Trophoblast cell (in vitro differentiated cells and primary cell): ENCODE results near the gene MEGF6.

ENCODE experiments used
- DNase-seq, 2 donors: peaks; one replicate each; pipeline ENCODE4 v3.0.0-alpha.2; 2016
- H2AFZ ChIP-seq: 2 replicates; pipeline ENCODE4 v1.6.1; 2013; ENCODE audit warnings: low read length, moderate library complexity, mild to moderate bottlenecking; ENCODE audit not compliant: insufficient read depth, poor library complexity
- H2AK5ac ChIP-seq: 2 replicates; pipeline ENCODE4 v1.6.1; 2013; ENCODE audit warnings: mild to moderate bottlenecking, low read length
- H2BK120ac ChIP-seq: 2 replicates; pipeline ENCODE4 v1.6.1; 2013; ENCODE audit warnings: low read length, mild to moderate bottlenecking, moderate library complexity; ENCODE audit not compliant: insufficient read depth, poor library complexity
- H2BK12ac ChIP-seq: 2 replicates; pipeline ENCODE4 v1.6.1; 2013; ENCODE audit warnings: mild to moderate bottlenecking, low read length, moderate library complexity
- H2BK5ac ChIP-seq: 2 replicates; pipeline ENCODE4 v1.6.1; 2013; ENCODE audit warnings: low read length, low read depth, moderate library complexity, mild to moderate bottlenecking; ENCODE audit not compliant: poor library complexity
- H3K14ac ChIP-seq: 2 replicates; pipeline ENCODE4 v1.6.1; 2013; ENCODE audit warnings: mild to moderate bottlenecking, low read length
- H3K18ac ChIP-seq: 2 replicates; pipeline ENCODE4 v1.6.1; 2013; ENCODE audit warnings: mild to moderate bottlenecking, low read length
- H3K23ac ChIP-seq: 2 replicates; pipeline ENCODE4 v1.6.1; 2013; ENCODE audit warnings: low read length
- H3K27ac ChIP-seq: 2 replicates; pipeline ENCODE4 v1.5.1; 2013; ENCODE audit warnings: low read depth, mild to moderate bottlenecking, inconsistent platforms, low read length, moderate library complexity
- H3K27me3 ChIP-seq: 2 replicates; pipeline ENCODE4 v1.6.1; 2013; ENCODE audit warnings: inconsistent platforms, mild to moderate bottlenecking, low read length, moderate library complexity; ENCODE audit not compliant: insufficient read depth
- H3K36me3 ChIP-seq, 2 experiments: 1 replicate in 1 of 2; 2 replicates in 1 of 2; pipeline ENCODE4 v1.6.1; 2013; ENCODE audit warnings: low read length in 2 of 2, mild to moderate bottlenecking in 2 of 2, moderate library complexity in 1 of 2; ENCODE audit not compliant: insufficient read depth in 2 of 2, control insufficient read depth in 1 of 2
- H3K4ac ChIP-seq: 2 replicates; pipeline ENCODE4 v1.6.1; 2013; ENCODE audit warnings: low read depth, mild to moderate bottlenecking, low read length, moderate library complexity
- H3K4me1 ChIP-seq, 2 experiments: 1 replicate in 1 of 2; 2 replicates in 1 of 2; pipeline ENCODE4 v1.6.1; 2013; ENCODE audit warnings: low read length in 2 of 2, mild to moderate bottlenecking in 2 of 2, moderate library complexity in 1 of 2; ENCODE audit not compliant: insufficient read depth in 2 of 2, control insufficient read depth in 1 of 2
- H3K4me2 ChIP-seq: 2 replicates; pipeline ENCODE4 v1.6.1; 2013; ENCODE audit warnings: inconsistent platforms, mild to moderate bottlenecking, low read length, moderate library complexity
- H3K4me3 ChIP-seq: 2 replicates; pipeline ENCODE4 v1.5.1; 2013; ENCODE audit warnings: mild to moderate bottlenecking, low read depth, low read length, inconsistent platforms
- H3K79me1 ChIP-seq: one replicate; pipeline ENCODE4 v1.6.1; 2013; ENCODE audit warnings: low read length
- H3K79me2 ChIP-seq: 2 replicates; pipeline ENCODE4 v1.6.1; 2013; ENCODE audit warnings: low read length, mild to moderate bottlenecking; ENCODE audit not compliant: control insufficient read depth, insufficient read depth, poor library complexity
- H3K9ac ChIP-seq: 2 replicates; pipeline ENCODE4 v1.6.1; 2013; ENCODE audit warnings: mild to moderate bottlenecking, low read length
- H3K9me3 ChIP-seq: 2 replicates; pipeline ENCODE4 v1.6.1; 2013; ENCODE audit warnings: low read depth, mild to moderate bottlenecking, control low read depth, inconsistent platforms, low read length; ENCODE audit not compliant: insufficient read depth
- H4K12ac ChIP-seq: 2 replicates; pipeline ENCODE4 v1.6.1; 2013; ENCODE audit warnings: low read depth, mild to moderate bottlenecking, low read length, moderate library complexity
- H4K8ac ChIP-seq: 2 replicates; pipeline ENCODE4 v1.6.1; 2013; ENCODE audit warnings: low read depth, mild to moderate bottlenecking, low read length, moderate library complexity
- H4K91ac ChIP-seq: one replicate; pipeline ENCODE4 v1.6.1; 2013; ENCODE audit warnings: low read depth, mild to moderate bottlenecking, low read length, moderate library complexity
- WGBS: extraction: QIAGEN DNeasy Blood & Tissue Kit; methylation state at CpG from one replicate; pipeline ENCODE4 v1.1.7; 2013; ENCODE audit warnings: missing lambda C conversion rate; ENCODE audit not compliant: insufficient read length, insufficient coverage; ENCODE audit errors: extremely low coverage; 5-methylcytosine and 5-hydroxymethylcytosine counted together

The MEGF6 gene

GRCh38 chr1:3630914-3631313 is 19.6 kb upstream of the MEGF6 start:
- Histone ChIP-seq H2AK5ac (no peak overlapping the region), H4K8ac (no peak overlapping the region), H2AFZ (no peak overlapping the region), H4K12ac (no peak overlapping the region), H2BK120ac (no peak overlapping the region), H3K18ac (no peak overlapping the region), H3K9me3 (no peaks in the 10 kb centered on the region), H3K4me2 (no peak overlapping the region), H3K4me3 (peak overlapping the region; percentile 31), H3K79me1 (no peaks in the 10 kb centered on the region), H2BK12ac (no peak overlapping the region), H3K4ac (no peak overlapping the region), H3K9ac (no peak overlapping the region), H3K79me2 (no peaks in the 10 kb centered on the region), H3K27ac (no peak overlapping the region), H4K91ac (no peak overlapping the region), H3K14ac (no peak overlapping the region), H3K4me1 (no peaks in the 10 kb centered on the region), H2BK5ac (no peak overlapping the region), H3K36me3 (peaks cover 57 to 76% of the 10 kb centered on the region in 2 experiments), H3K23ac (no peak overlapping the region), H3K27me3 (no peaks in the 10 kb centered on the region)
- DNase-seq = no peak
- no CpG with 5 or more reads among the region's 9 CpGs for WGBS

GRCh38 chr1:3630161-3630611 is 18.9 kb upstream of the MEGF6 start:
- no peaks in the 10 kb centered on the region for H3K79me1 ChIP-seq
- no peak overlapping the region for H4K8ac ChIP-seq
- no peak overlapping the region for H2AFZ ChIP-seq
- WGBS = no CpG with 5 or more reads among the region's 11 CpGs
- no peaks in the 10 kb centered on the region for H3K9me3 ChIP-seq
- H4K12ac ChIP-seq = no peak overlapping the region
- no peak overlapping the region for H2BK12ac ChIP-seq
- H3K4me2 ChIP-seq = no peak overlapping the region
- H3K36me3 ChIP-seq = peaks cover 55 to 72% of the 10 kb centered on the region in 2 experiments
- peaks cover 2% of the 10 kb centered on the region for H3K79me2 ChIP-seq
- no peak overlapping the region for H3K27ac ChIP-seq
- H3K4me1 ChIP-seq = peaks cover 5% of the 10 kb centered on the region in 2 experiments
- no peak overlapping the region for H3K4me3 ChIP-seq
- DNase-seq = no peak
- H3K27me3 ChIP-seq = no peaks in the 10 kb centered on the region
- H3K9ac ChIP-seq = no peak overlapping the region
- H2BK120ac ChIP-seq = no peak overlapping the region
- no peak overlapping the region for H3K18ac ChIP-seq
- no peak overlapping the region for H4K91ac ChIP-seq
- no peak overlapping the region for H2AK5ac ChIP-seq
- H3K14ac ChIP-seq = no peak overlapping the region
- no peak overlapping the region for H2BK5ac ChIP-seq
- no peak overlapping the region for H3K23ac ChIP-seq
- H3K4ac ChIP-seq = no peak overlapping the region

DNA sequence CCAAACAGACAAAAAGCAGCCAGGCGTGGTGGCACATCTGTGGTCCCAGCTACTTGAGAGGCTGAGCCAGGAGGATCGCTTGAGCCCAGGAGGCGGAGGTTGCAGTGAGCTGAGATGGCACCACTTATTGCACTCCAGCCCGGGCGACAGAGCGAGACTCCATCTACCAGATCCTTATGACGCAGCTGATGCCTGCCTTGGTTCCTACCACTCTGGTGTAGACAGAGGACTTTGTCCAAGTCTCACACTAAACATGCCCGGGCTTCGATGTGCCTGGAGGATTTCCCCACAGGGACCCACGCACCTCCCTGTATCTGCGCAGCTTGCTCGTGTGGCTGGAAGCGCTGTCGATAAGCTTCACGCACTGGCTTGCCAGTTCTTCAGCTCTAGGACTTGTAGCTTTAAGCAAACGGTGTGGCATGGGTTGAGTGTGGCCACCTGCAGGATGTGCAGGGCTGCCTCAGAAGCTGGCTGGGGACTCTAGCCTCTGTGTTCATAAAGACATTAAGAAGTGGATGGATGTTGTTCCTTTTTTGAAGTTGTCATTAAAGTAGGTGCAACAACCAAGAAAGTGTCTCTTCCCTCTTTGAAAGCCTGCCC is 18.4 kb upstream of the MEGF6 start:
- H3K9ac ChIP-seq = no peak overlapping the region
- no peak overlapping the region for H2BK12ac ChIP-seq
- H3K36me3 ChIP-seq = peaks cover 50 to 67% of the 10 kb centered on the region in 2 experiments
- H3K23ac ChIP-seq = no peak overlapping the region
- H2AFZ ChIP-seq = no peak overlapping the region
- no peak overlapping the region for H3K4me3 ChIP-seq
- H3K79me2 ChIP-seq = peaks cover 2% of the 10 kb centered on the region
- no peak overlapping the region for H4K8ac ChIP-seq
- no peak for DNase-seq
- no peak overlapping the region for H3K14ac ChIP-seq
- H3K27ac ChIP-seq = no peak overlapping the region
- no peak overlapping the region for H2AK5ac ChIP-seq
- WGBS = no CpG with 5 or more reads among the region's 16 CpGs
- no peak overlapping the region for H4K91ac ChIP-seq
- no peaks in the 10 kb centered on the region for H3K9me3 ChIP-seq
- H2BK120ac ChIP-seq = no peak overlapping the region
- H3K4me2 ChIP-seq = no peak overlapping the region
- no peak overlapping the region for H2BK5ac ChIP-seq
- H3K18ac ChIP-seq = no peak overlapping the region
- no peak overlapping the region for H4K12ac ChIP-seq
- peaks cover 5% of the 10 kb centered on the region in 2 experiments for H3K4me1 ChIP-seq
- no peak overlapping the region for H3K4ac ChIP-seq
- H3K27me3 ChIP-seq = no peaks in the 10 kb centered on the region
- H3K79me1 ChIP-seq = no peaks in the 10 kb centered on the region

DNA sequence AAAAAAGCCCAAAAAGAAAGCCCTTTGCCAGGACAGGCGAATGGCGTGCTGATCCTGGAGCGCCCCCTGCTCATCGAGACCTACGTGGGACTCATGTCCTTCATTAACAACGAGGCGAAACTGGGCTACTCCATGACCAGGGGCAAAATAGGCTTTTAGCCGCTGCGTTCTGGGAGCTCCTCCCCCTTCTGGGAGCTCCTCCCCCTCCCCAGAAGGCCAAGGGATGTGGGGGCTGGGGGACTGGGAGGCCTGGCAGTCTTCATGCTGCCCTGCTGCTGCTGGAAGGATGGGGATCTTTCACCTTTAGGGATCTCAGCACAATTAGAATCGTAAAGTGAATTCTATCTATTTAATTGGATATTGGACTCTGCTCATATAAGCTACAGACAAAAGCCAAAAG is 17.1 kb upstream of the MEGF6 start:
- no peak overlapping the region for H3K4me3 ChIP-seq
- no peak overlapping the region for H2AK5ac ChIP-seq
- no peak overlapping the region for H3K23ac ChIP-seq
- no peak overlapping the region for H3K4me2 ChIP-seq
- H3K36me3 ChIP-seq = peaks cover 41 to 54% of the 10 kb centered on the region in 2 experiments
- no peak overlapping the region for H4K12ac ChIP-seq
- no peak overlapping the region for H2BK120ac ChIP-seq
- no peak overlapping the region for H2AFZ ChIP-seq
- H3K79me1 ChIP-seq = no peaks in the 10 kb centered on the region
- no peak overlapping the region for H3K18ac ChIP-seq
- H4K8ac ChIP-seq = no peak overlapping the region
- H3K4ac ChIP-seq = no peak overlapping the region
- no peak overlapping the region for H3K14ac ChIP-seq
- H4K91ac ChIP-seq = no peak overlapping the region
- no peak for DNase-seq
- no peak overlapping the region for H2BK12ac ChIP-seq
- peaks cover 11 to 12% of the 10 kb centered on the region in 2 experiments for H3K4me1 ChIP-seq
- H3K27me3 ChIP-seq = no peaks in the 10 kb centered on the region
- H2BK5ac ChIP-seq = no peak overlapping the region
- no CpG with 5 or more reads among the region's 10 CpGs for WGBS
- no peaks in the 10 kb centered on the region for H3K9me3 ChIP-seq
- peaks cover 2% of the 10 kb centered on the region for H3K79me2 ChIP-seq
- H3K27ac ChIP-seq = no peak overlapping the region
- H3K9ac ChIP-seq = no peak overlapping the region
